K562 (cell line): ENCODE data around the gene ZSCAN22. TPM values are rescaled to one million over a fixed set of nuclear protein-coding genes. Genes with fewer than 3 reads are reported as not detected.

Experiments
- ATAC-seq: fragments of 200-7000 bp; cut with Tn5 transposase; 3 replicates; pipeline ENCODE4 v1.9.1; 2020; ENCODE audit warnings: moderate library complexity
- BruUV-seq: library from RNA; stranded (reverse); fragments of 400-500 nt; replicated peaks from 2 replicates; lab custom pipeline; 2021; lab: Mats Ljungman, UMichigan
- CTCF ChIA-PET: fragments of 300-600 bp; formaldehyde crosslinking; extraction: SDS; loops from one replicate; lab custom pipeline; 2021; ENCODE audit warnings: low intra/inter-chr PET ratio; lab: Yijun Ruan, JAX
- POLR2A ChIA-PET: fragments of 300-600, 350-650 bp; sonication (Branson Sonifier 250); formaldehyde crosslinking; extraction: SDS; loops from one replicate; lab custom pipeline; 2021; ENCODE audit warnings: antibody characterized with exemption, inconsistent platforms; lab: Yijun Ruan, JAX
- DNase-seq, 4 experiments: peaks; one replicate each; pipeline versions ENCODE4 v3.0.0 to v3.0.0-alpha.2; 2011 to 2018; ENCODE audit warnings: low spot score in 3 of 4, mixed read lengths in 3 of 4; ENCODE audit errors: extremely low read depth in 1 of 4
- FAIRE-seq: peaks from 2 replicates; lab custom pipeline; 2011; peaks lifted over from hg19 to GRCh38; lab: Jason Lieb, UNC
- H2AFZ ChIP-seq: 2 replicates; pipeline ENCODE4 v1.6.0; 2011; ENCODE audit warnings: low read depth, low read length, control low read depth, inconsistent platforms
- H3K27ac ChIP-seq: fragments of 200-600 bp; 3 replicates; pipeline ENCODE4 v1.8.0; 2011; ENCODE audit warnings: low read depth, mild to moderate bottlenecking, control low read depth, inconsistent platforms, low read length, moderate library complexity, mixed read lengths; ENCODE audit errors: extremely low read depth
- H3K27me3 ChIP-seq, 2 experiments: fragments of 300-600 bp in 1 of 2; 2 replicates in 1 of 2; 3 replicates in 1 of 2; pipeline versions ENCODE4 v1.6.0 to v1.8.0; 2011; ENCODE audit warnings: inconsistent platforms in 2 of 2, low read length in 2 of 2, mild to moderate bottlenecking in 1 of 2, mixed read lengths in 1 of 2, moderate library complexity in 1 of 2; ENCODE audit not compliant: control insufficient read depth in 2 of 2, insufficient read depth in 2 of 2
- H3K36me3 ChIP-seq: fragments of 300-600 bp; 3 replicates; pipeline ENCODE4 v1.8.0; 2011; ENCODE audit warnings: mild to moderate bottlenecking, low read length, inconsistent platforms; ENCODE audit not compliant: control insufficient read depth, insufficient read depth
- H3K4me1 ChIP-seq, 2 experiments: fragments of 200-600 bp in 1 of 2; replicated peaks in 1 of 2; 2 replicates in 1 of 2; 3 replicates in 1 of 2; pipeline versions ENCODE4 v1.5.1 to v1.8.0; 2011; ENCODE audit warnings: inconsistent platforms in 2 of 2, low read length in 2 of 2, mild to moderate bottlenecking in 1 of 2, mixed read lengths in 1 of 2, moderate library complexity in 1 of 2; ENCODE audit not compliant: control insufficient read depth in 2 of 2, insufficient read depth in 2 of 2
- H3K4me2 ChIP-seq: 2 replicates; pipeline ENCODE4 v1.6.1; 2011; ENCODE audit warnings: low read length, control low read depth, inconsistent platforms, mixed read lengths; ENCODE audit not compliant: insufficient read depth
- H3K4me3 ChIP-seq: fragments of 200-600 bp; sonication (generic), shearing (Covaris generic); 2 replicates; pipeline ENCODE4 v1.5.1; 2016; ENCODE audit warnings: control low read depth, inconsistent platforms
- H3K79me2 ChIP-seq: fragments of 200-600 bp; 3 replicates; pipeline ENCODE4 v1.8.0; 2011; ENCODE audit warnings: low read length, inconsistent platforms; ENCODE audit not compliant: control insufficient read depth, insufficient read depth
- H3K9ac ChIP-seq, 2 experiments: 2 replicates each; pipeline versions ENCODE4 v1.6.0 to v1.6.1; 2011; ENCODE audit warnings: low read depth in 2 of 2, low read length in 2 of 2, control low read depth in 1 of 2, inconsistent platforms in 1 of 2, mild to moderate bottlenecking in 1 of 2, mixed read lengths in 1 of 2; ENCODE audit not compliant: insufficient read depth in 1 of 2
- H3K9me1 ChIP-seq: one replicate; pipeline ENCODE4 v1.6.0; 2011; ENCODE audit warnings: inconsistent platforms, mild to moderate bottlenecking, low read length, moderate library complexity; ENCODE audit not compliant: control insufficient read depth, insufficient read depth
- H3K9me3 ChIP-seq: replicated peaks from 2 replicates; pipeline ENCODE4 v1.5.1; 2011; ENCODE audit warnings: low read depth, low read length, inconsistent platforms; ENCODE audit not compliant: control insufficient read depth, insufficient read depth
- H4K20me1 ChIP-seq: replicated peaks from 2 replicates; pipeline ENCODE4 v1.6.1; 2011; ENCODE audit warnings: low read length, inconsistent platforms, mixed read lengths; ENCODE audit not compliant: control insufficient read depth, insufficient read depth
- FOXK2 ChIP-seq, 2 experiments: fragments of 450-650 bp; IDR thresholded peaks in 1 of 2; conservative IDR thresholded peaks in 1 of 2; 2 replicates each; pipeline ENCODE4 v1.6.1; 2016; ENCODE audit warnings: low read depth in 2 of 2, mild to moderate bottlenecking in 1 of 2
- GTF2F1 ChIP-seq: IDR thresholded peaks from 2 replicates; pipeline ENCODE4 v1.6.1; 2011; ENCODE audit warnings: low read depth, low read length, improper control_type of control experiment
- NR2C2 ChIP-seq, 2 experiments: fragments of 200-800 bp in 1 of 2; sonication (Bioruptor generic) in 1 of 2; sonication (generic) in 1 of 2; formaldehyde crosslinking in 1 of 2; IDR thresholded peaks; 2 replicates each; pipeline versions ENCODE4 v1.6.1 to v1.8.0; 2016 to 2022; ENCODE audit warnings: mild to moderate bottlenecking in 1 of 2, missing compliant biosample characterization in 1 of 2, missing genetic modification characterization in 1 of 2, missing genetic modification reagents in 1 of 2
- PTTG1 ChIP-seq: fragments of 450-650 bp; IDR thresholded peaks from 2 replicates; pipeline ENCODE4 v1.6.1; 2016; ENCODE audit warnings: low read depth, mild to moderate bottlenecking, missing genetic modification characterization, missing compliant biosample characterization
- SRSF3 ChIP-seq: fragments of 200-400 bp; formaldehyde crosslinking; IDR thresholded peaks from 2 replicates; pipeline ENCODE4 v1.6.1; 2016; ENCODE audit warnings: mild to moderate bottlenecking, low read length, moderate library complexity; ENCODE audit not compliant: insufficient read depth
- TCFL5 ChIP-seq: fragments of 250-450 bp; sonication (Bioruptor Pico); conservative IDR thresholded peaks from 2 replicates; pipeline ENCODE4 v1.6.1; 2021; ENCODE audit warnings: mild to moderate bottlenecking, moderate library complexity, matching md5 sums
- ZNF134 ChIP-seq: fragments of 250-450 bp; sonication (Bioruptor Pico); conservative IDR thresholded peaks from 2 replicates; pipeline ENCODE4 v1.4.0; 2020
- ZNF239 ChIP-seq: fragments of 250-450 bp; sonication (Bioruptor Pico); IDR thresholded peaks from 2 replicates; pipeline ENCODE4 v1.4.0; 2020; ENCODE audit warnings: mild to moderate bottlenecking
- ZNF589 ChIP-seq: fragments of 200-800 bp; sonication (Bioruptor generic); IDR thresholded peaks from 2 replicates; pipeline ENCODE4 v1.6.1; 2016; ENCODE audit warnings: low read depth, missing genetic modification characterization, missing compliant biosample characterization
- WGBS: fragments of 100-300 bp; shearing (Covaris generic); methylation state at CpG from one replicate; pipeline ENCODE4 v1.1.6; 2016; ENCODE audit warnings: low coverage, mixed read lengths; ENCODE audit not compliant: insufficient coverage; ENCODE audit errors: missing lambda C conversion rate; 5-methylcytosine and 5-hydroxymethylcytosine counted together
- in situ Hi-C: fragments of 300-500 bp; cut with MboI; formaldehyde crosslinking; loops from 4 replicates; pipeline ENCODE4 v1.15.0; 2018; ENCODE audit warnings: inconsistent platforms, mixed read lengths
- intact Hi-C: fragments of 100-400 bp; cut with micrococcal nuclease; formaldehyde crosslinking; loops from 2 replicates; pipeline ENCODE4 v1.14.2; 2022
- polyA plus RNA-seq, 8 experiments: library from polyadenylated mRNA; depleted of rRNA in 4 of 8; stranded (reverse) in 5 of 8; unstranded in 3 of 8; fragments of >200 nt; fragmentation: Nextera tagmentation in 2 of 8; fragmentation: Illumina TruSeq in 1 of 8; extraction: Ambion mirVana in 2 of 8; extraction: Trizol in 1 of 8; gene quantifications; 2 replicates each; pipeline versions ENCODE4 v1.2.1 to v1.2.3, GENCODE V29; 2011 to 2014; ENCODE audit warnings: inconsistent platforms in 1 of 8, missing spikeins in 1 of 8
- total RNA-seq, 7 experiments: library from RNA; depleted of rRNA in 6 of 7; stranded (reverse); fragments of >200 nt in 6 of 7; fragmentation: Illumina TruSeq in 2 of 7; extraction: Trizol in 2 of 7; gene quantifications; 2 replicates each; pipeline versions ENCODE4 v1.2.1 to v1.2.3, GENCODE V29; 2011 to 2021; ENCODE audit warnings: low replicate concordance in 1 of 7
- TF ChIP-seq, protein P1 (sequence below): fragments of 200-800 bp; sonication (Bioruptor generic); IDR thresholded peaks from 2 replicates; pipeline ENCODE4 v1.6.1; 2017; ENCODE audit warnings: missing genetic modification characterization, missing compliant biosample characterization
- TF ChIP-seq, protein P2 (sequence below), 2 experiments: fragments of 450-650 bp in 1 of 2; sonication (generic) in 1 of 2; formaldehyde crosslinking in 1 of 2; IDR thresholded peaks in 1 of 2; conservative IDR thresholded peaks in 1 of 2; 2 replicates each; pipeline versions ENCODE4 v1.6.1 to v1.8.1; 2016 to 2023; ENCODE audit warnings: mild to moderate bottlenecking in 2 of 2, moderate library complexity in 2 of 2, inconsistent platforms in 1 of 2, missing genetic modification reagents in 1 of 2

The ZSCAN22 gene
- total and polyA plus RNA-seq, 9 of the 15 experiments (the other 6 are each of a cell fraction or from before 2014, with no cell fraction given) = 0.98 to 5.3 (median 3.0) TPM

- TF ChIP-seq PTTG1 (tag) (no peak), ZNF239 (CRISPR knock-in tag) (no peak), NR2C2 (CRISPR knock-in tag; IDR thresholded peaks at IDR 0.05) (no peak), NR2C2 (tag; IDR thresholded peaks at IDR 0.05) (no peak), GTF2F1 (no peak), FOXK2 (conservative IDR thresholded peaks at IDR 0.05 in 1 of 2, IDR thresholded peaks at IDR 0.05 in 1 of 2; ENCODE audit: low read depth in 2 of 2) (no peak), ZNF589 (no peak), SRSF3 (no peak), ZNF134 (no peak)
- TF ChIP-seq, protein P1, sequence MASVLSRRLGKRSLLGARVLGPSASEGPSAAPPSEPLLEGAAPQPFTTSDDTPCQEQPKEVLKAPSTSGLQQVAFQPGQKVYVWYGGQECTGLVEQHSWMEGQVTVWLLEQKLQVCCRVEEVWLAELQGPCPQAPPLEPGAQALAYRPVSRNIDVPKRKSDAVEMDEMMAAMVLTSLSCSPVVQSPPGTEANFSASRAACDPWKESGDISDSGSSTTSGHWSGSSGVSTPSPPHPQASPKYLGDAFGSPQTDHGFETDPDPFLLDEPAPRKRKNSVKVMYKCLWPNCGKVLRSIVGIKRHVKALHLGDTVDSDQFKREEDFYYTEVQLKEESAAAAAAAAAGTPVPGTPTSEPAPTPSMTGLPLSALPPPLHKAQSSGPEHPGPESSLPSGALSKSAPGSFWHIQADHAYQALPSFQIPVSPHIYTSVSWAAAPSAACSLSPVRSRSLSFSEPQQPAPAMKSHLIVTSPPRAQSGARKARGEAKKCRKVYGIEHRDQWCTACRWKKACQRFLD = no peak
Observed at GRCh38 chr19:58338825-58339558, 12.2 kb downstream of the ZSCAN22 start (continued).

DNA sequence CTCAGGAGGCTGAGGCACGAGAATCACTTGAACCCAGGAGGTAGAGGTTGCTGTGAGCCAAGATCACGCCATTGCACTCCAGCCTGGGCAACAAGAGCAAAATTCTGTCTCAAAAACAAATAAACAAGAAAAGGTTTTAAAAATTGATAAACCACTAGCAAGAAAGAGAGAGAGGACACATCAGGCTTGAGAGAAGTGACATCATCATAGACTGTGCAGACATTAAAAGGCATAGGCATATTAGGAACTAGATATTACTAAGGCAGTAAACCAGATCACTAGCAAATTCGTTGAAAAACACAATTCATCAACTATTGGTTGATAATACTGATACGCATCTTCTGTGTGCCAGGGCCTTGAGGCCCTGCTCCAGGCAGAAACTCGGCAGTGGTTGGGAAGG, 18.8 kb downstream of the ZSCAN22 start:
- no peak overlapping the region for H3K4me2 ChIP-seq
- peaks cover 5% of the 10 kb centered on the region; the same call in 2 of the 3 replicates for H3K36me3 ChIP-seq
- no peaks in the 10 kb centered on the region for H3K9me1 ChIP-seq
- BruUV-seq = no TSS peak
- no peaks in the 10 kb centered on the region for H3K27me3 ChIP-seq
- H2AFZ ChIP-seq = no peak overlapping the region
- intact Hi-C loops = no loop called here
- WGBS = 44% methylated on average over 5 of the region's 5 CpGs
- TF ChIP-seq, protein P2, sequence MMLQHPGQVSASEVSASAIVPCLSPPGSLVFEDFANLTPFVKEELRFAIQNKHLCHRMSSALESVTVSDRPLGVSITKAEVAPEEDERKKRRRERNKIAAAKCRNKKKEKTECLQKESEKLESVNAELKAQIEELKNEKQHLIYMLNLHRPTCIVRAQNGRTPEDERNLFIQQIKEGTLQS (IDR thresholded peaks at IDR 0.05) = peak; percentile 53
- TF ChIP-seq, protein P2 (CRISPR knock-in tag; conservative IDR thresholded peaks at IDR 0.05) = no peak
- no peak for TF ChIP-seq TCFL5
- in situ Hi-C loops = no loop called here
- ChIA-PET POLR2A (interaction anchor here (0.6 to 2.9 kb wide), 4 partner anchors 11 to 82 kb away, joined by 3 to 11 read pairs (median 3); no protein-coding TSS in a partner anchor), CTCF (no interaction called here)
- no peaks in the 10 kb centered on the region for H3K79me2 ChIP-seq
- H3K9me3 ChIP-seq = no peaks in the 10 kb centered on the region
- H4K20me1 ChIP-seq = no peaks in the 10 kb centered on the region
- no peak overlapping the region for H3K27ac ChIP-seq
- H3K4me3 ChIP-seq = no peak overlapping the region
- H3K4me1 ChIP-seq = peaks cover 5 to 12% of the 10 kb centered on the region in 2 experiments; a peak in 4 of 5 replicates
- no peak for DNase-seq
- no peak overlapping the region for H3K9ac ChIP-seq
- no peak for FAIRE-seq
- no peak for ATAC-seq
